GM19468 (cell line): ENCODE data around the gene CCDC120.
A peak's percentile ranks its signal among the peaks of the same experiment; 100 is the strongest.

Source experiments
- ATAC-seq: cut with Tn5 transposase; IDR thresholded peaks from one replicate; pipeline ENCODE4 v1.9.1; 2021; ENCODE audit warnings: mild to moderate bottlenecking, moderate library complexity, moderate number of reproducible peaks; ENCODE audit not compliant: unreplicated experiment; ENCODE audit errors: extremely low read depth

Gene CCDC120

GRCh38 chrX:49060914-49061313 is 2.1 kb downstream of the CCDC120 start:
- ATAC-seq, result no peak

GRCh38 chrX:49061490-49061889 is 2.7 kb downstream of the CCDC120 start:
- no peak for ATAC-seq

- ATAC-seq, result no peak
Measured at GRCh38 chrX:49061916-49062315, 3.1 kb downstream of the CCDC120 start.

GRCh38 chrX:49063715-49064114 is 4.9 kb downstream of the CCDC120 start:
- no peak for ATAC-seq

- ATAC-seq, result no peak
Measured at GRCh38 chrX:49064303-49064702, 5.5 kb downstream of the CCDC120 start.

GRCh38 chrX:49064735-49065134 is 5.9 kb downstream of the CCDC120 start:
- no peak for ATAC-seq

- no peak for ATAC-seq
Measured at GRCh38 chrX:49066278-49066677, 7.5 kb downstream of the CCDC120 start.

GRCh38 chrX:49066690-49067089 is 7.9 kb downstream of the CCDC120 start:
- no peak for ATAC-seq

GRCh38 chrX:49067285-49068120 is 8.7 kb downstream of the CCDC120 start:
- no peak for ATAC-seq

- no peak for ATAC-seq
Measured at GRCh38 chrX:49069038-49069437, 10.2 kb downstream of the CCDC120 start.

- no peak for ATAC-seq
Measured at GRCh38 chrX:49070988-49071387, 12.2 kb downstream of the CCDC120 start.

- no peak for ATAC-seq
Measured at GRCh38 chrX:49071877-49072711, 13.3 kb downstream of the CCDC120 start.

- ATAC-seq, result no peak
Measured at GRCh38 chrX:49072712-49073095, 13.9 kb downstream of the CCDC120 start.

GRCh38 chrX:49073601-49074575 is 15.1 kb downstream of the CCDC120 start, which contains the start of gene PRAF2:
Gene PRAF2 (minus strand): TSS chrX:49074002. CDS start chrX:49073987, 15 bp downstream.
- peak; percentile 54 for ATAC-seq

GRCh38 chrX:49075347-49075746 is 16.5 kb downstream of the CCDC120 start:
- ATAC-seq, result no peak

GRCh38 chrX:49077941-49078340 is 19.1 kb downstream of the CCDC120 start:
- no peak for ATAC-seq

GRCh38 chrX:49079489-49080428 is 21.0 kb downstream of the CCDC120 start, which contains the start of gene WDR45:
Gene WDR45 (minus strand): TSS chrX:49079887. CDS start chrX:49078095, 1,792 bp downstream.
- peak; percentile 23 for ATAC-seq

GRCh38 chrX:49082271-49082871 is 23.6 kb downstream of the CCDC120 start:
- no peak for ATAC-seq
